GM12864 (cell line): ENCODE results near the gene L3MBTL3.

Source experiments
- DNase-seq: peaks from one replicate; pipeline ENCODE4 v3.0.0-alpha.2; 2011; ENCODE audit warnings: low read depth
- H3K4me3 ChIP-seq: 2 replicates; pipeline ENCODE4 v1.5.1; 2011; ENCODE audit warnings: mild to moderate bottlenecking, low read depth, low read length, control low read depth
- TF ChIP-seq, protein P1 (sequence below): IDR thresholded peaks from 2 replicates; pipeline ENCODE4 v1.5.1; 2011; ENCODE audit warnings: low read depth, mild to moderate bottlenecking, moderate library complexity, low read length, control low read depth, inconsistent platforms; ENCODE audit errors: missing control alignments

Gene L3MBTL3

DNA sequence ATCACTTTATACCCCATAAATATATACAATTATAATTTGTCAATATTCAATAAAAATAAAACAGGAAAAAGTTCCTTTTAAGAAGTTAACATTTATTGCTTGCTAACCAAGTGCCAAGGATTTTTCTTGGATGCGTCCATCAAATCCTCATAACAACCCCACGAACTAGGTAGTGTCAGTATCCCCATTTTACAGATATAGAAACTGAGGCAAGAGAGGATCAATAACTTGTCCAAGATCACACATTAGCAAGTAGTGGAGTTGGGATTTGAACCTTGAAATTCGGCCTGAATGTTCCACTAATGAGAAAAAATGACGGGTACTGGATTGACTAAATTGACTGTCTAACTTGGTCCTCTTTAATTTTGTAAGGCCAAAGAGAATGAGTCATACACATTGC is 5.7 kb upstream of the L3MBTL3 start:
- TF ChIP-seq, protein P1, sequence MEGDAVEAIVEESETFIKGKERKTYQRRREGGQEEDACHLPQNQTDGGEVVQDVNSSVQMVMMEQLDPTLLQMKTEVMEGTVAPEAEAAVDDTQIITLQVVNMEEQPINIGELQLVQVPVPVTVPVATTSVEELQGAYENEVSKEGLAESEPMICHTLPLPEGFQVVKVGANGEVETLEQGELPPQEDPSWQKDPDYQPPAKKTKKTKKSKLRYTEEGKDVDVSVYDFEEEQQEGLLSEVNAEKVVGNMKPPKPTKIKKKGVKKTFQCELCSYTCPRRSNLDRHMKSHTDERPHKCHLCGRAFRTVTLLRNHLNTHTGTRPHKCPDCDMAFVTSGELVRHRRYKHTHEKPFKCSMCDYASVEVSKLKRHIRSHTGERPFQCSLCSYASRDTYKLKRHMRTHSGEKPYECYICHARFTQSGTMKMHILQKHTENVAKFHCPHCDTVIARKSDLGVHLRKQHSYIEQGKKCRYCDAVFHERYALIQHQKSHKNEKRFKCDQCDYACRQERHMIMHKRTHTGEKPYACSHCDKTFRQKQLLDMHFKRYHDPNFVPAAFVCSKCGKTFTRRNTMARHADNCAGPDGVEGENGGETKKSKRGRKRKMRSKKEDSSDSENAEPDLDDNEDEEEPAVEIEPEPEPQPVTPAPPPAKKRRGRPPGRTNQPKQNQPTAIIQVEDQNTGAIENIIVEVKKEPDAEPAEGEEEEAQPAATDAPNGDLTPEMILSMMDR = no peak
- no peak for DNase-seq
- no peak overlapping the region for H3K4me3 ChIP-seq

DNA sequence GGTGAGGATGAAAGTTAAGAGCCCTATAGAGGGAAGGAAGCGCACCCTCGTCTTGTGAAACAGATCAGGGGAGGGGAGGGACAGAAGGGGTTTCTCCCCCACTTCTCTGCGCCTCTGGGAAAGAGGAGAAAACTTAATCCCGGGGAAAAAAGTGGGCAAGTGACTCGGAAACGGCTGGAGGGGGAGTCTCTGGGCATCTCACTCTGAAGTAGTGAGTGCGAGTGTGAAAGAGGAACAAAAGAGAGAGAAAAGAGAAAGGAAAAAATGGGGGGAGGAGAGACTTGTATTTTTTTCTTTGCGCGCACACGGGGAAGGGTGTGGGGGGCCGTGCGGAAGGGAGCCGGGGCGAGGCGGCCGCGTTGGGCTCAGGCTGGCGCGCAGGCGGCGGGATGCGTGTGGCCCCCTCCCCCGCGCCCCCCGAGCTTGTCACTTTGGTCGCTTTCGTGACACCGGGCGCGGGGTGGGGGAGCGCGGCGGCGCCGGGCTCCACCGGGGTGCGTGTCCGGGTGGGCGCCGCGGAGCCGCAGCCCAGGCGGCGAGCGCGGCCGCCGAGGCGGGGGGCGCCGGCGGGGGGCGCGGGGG is 454 bp downstream of the L3MBTL3 start:
- peak overlapping the region; percentile 69 for H3K4me3 ChIP-seq

DNA sequence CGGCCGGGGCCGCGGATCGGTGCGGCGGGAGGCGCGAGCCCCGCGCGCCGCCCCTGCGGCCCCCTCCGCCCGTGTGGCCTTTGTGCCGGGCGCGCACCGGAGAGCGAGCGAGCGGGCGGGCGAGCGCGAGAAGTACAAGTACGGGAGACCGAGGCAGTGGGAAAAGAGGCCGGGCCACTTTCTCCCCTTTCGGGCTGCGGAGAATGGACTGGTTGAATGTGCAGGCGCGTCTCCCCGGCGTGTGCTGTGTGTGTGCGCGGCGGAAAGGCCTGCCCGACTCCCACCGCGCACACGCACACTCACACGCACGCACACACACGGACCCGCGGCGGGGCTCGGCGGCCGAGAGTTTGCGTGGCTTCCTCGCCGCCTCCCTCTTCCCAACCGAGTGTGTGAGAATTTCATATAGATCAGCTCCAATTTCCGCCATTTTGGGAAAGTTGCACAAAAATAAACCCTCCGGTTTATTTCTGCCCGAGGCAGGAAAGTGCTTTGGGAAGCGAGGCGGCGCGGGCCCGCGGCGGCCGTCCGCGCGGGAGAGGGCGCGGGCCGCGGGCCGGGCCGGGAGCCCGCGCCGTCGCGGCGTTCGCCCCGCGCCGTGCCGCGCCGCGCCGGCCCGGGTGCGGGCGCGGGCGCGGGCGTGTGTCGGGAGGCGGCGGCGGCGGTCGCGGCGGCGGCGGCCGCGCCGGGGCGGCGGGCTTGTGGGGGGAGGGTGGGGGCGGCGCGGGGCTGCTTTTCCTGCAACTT is 1.1 kb downstream of the L3MBTL3 start:
- TF ChIP-seq, protein P1 = no peak
- no peak for DNase-seq
- H3K4me3 ChIP-seq = peak overlapping the region; percentile 69

More for the DNA sequence above, 454 bp downstream of the L3MBTL3 start:
- no peak for DNase-seq
- TF ChIP-seq, protein P1 = no peak

DNA sequence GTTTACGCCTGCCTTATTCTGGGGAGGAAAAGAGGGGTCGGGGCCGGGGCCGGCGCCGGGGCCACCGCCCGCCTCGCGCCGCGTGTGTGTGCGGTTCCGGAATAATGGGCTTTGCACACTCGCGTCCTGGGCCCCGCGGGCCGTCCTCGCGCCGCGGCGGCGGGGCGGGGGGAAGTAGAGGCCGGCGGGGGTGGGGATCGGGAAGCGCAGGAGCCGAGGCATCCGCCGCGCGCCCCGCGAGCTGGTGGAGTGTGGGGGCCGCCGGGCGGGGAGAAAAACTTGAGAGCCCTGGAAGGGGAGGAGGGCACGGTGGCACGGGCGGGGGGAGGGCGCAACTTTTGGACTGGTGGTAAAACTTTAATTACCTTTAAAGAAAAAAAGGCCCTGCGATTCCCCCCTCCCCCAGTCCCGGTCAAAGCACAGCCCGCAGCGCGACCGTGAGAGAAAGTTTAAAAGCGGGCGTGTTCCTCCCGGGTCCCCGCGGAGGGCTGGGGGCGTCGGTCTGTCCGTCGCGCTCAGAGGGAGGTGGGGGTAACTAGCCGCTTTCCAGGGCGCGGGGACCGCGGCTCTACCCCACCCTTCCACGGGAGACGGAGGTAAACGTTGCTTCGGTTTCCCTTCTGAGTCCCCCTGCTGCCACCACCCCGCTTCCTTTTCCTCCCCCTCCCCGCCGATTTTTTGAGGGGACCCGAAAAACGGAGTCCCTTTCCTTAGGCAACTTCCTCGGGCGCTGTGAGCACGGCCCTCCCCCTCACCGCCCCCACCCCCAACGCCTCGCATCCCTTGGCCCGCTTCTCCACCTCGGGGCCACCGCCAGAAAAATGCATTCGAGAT is 1.9 kb downstream of the L3MBTL3 start:
- no peak for DNase-seq
- TF ChIP-seq, protein P1 = no peak
- H3K4me3 ChIP-seq = peak overlapping the region; percentile 69

DNA sequence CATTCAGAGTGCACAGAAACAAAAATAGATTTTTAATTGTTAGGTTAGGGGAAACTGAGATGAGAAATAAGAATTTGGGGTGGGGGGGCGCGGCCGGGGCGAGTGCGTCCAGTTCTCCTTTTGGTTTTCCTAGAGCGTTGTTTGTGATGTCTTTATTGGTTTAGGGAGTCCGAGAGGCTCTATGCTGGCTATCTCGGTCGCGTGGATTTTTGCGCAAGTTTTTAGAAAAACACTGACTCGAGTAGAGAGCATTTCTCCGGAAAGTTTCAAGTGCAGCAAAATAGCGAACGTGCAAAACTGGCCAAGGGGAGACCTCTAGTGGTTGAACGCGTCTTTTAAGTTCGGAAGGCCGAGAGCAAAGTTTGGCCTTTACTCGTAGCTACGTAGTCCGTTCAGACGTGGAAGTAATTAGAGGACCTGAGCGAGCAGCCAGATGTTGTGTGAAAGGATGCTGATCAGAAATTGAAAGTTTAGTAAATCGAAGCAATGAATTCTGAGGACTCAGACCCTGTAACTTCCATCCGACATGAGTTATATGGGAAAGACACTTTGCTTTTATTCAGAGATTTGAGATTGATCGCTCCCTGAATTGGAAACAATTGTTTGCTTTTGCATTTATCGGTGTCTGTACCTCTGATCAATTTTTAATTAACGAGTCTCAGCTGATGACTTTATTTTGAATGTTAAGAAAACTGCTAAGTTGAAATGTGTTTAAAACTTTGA is 2.7 kb downstream of the L3MBTL3 start:
- peak overlapping the region; percentile 69 for H3K4me3 ChIP-seq
- peak; percentile 84 for DNase-seq
- TF ChIP-seq, protein P1 = peak; percentile 88

DNA sequence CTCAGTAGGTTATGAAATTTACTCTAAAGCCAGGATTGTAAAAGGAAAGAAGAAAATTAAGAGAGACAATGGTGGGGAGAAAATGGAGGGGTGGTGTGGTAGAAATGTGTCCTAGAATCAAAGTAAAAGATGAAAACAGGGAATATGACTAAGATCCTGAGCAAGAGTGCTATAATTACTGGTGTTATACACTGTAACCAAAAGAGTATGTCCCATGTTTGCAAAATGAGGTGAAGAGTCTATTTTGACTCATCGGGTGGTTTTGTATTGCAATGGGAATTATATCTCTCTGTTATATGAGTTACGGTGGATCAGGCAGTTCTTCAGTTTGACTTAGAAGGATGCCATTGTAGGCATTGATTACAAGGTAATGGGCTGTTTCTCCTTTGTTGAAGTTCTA is 8.5 kb downstream of the L3MBTL3 start:
- no peak overlapping the region for H3K4me3 ChIP-seq
- DNase-seq = no peak
- TF ChIP-seq, protein P1 = no peak
